B cell (primary cell): ENCODE measurements around the gene ADGRD2. TPM values are rescaled to one million over a fixed set of nuclear protein-coding genes. Genes with fewer than 3 reads are reported as not detected.

ENCODE experiments used
- ATAC-seq: fragments of 200-7000 bp; cut with Tn5 transposase; one replicate; pipeline ENCODE4 v1.10.0; 2021; ENCODE audit warnings: low read depth, mild to moderate bottlenecking, moderate number of reproducible peaks, moderate library complexity
- CTCF ChIA-PET: fragments of 350-600 bp; sonication (Branson Sonifier 250); formaldehyde crosslinking; loops from one replicate; lab custom pipeline; 2021; ENCODE audit warnings: antibody characterized with exemption, inconsistent platforms; lab: Charles Lee
- POLR2A ChIA-PET: fragments of 350-600 bp; sonication (Branson Sonifier 250); formaldehyde crosslinking; loops from one replicate; lab custom pipeline; 2021; ENCODE audit warnings: antibody characterized with exemption; lab: Charles Lee
- DNase-seq: peaks from one replicate; pipeline ENCODE4 v3.0.0; 2013
- H2AFZ ChIP-seq: 2 replicates; pipeline ENCODE4 v1.6.1; 2012; ENCODE audit warnings: mild to moderate bottlenecking, low read depth, low read length; ENCODE audit not compliant: insufficient read depth, poor library complexity, severe bottlenecking
- H3K27ac ChIP-seq, 2 donors: 1 replicate in 1 of 2; 2 replicates in 1 of 2; pipeline ENCODE4 v1.5.1; 2012 to 2013; ENCODE audit warnings: low read length in 2 of 2, mild to moderate bottlenecking in 2 of 2, moderate library complexity in 1 of 2
- H3K27me3 ChIP-seq, 4 experiments: fragments of 200-600 bp in 1 of 4; sonication (generic) in 1 of 4; replicated peaks in 1 of 4; 1 replicate in 2 of 4; 2 replicates in 2 of 4; pipeline versions ENCODE4 v1.6.1 to v1.7.0; 2013 to 2016; ENCODE audit warnings: low read length in 3 of 4, mild to moderate bottlenecking in 2 of 4, mixed read lengths in 1 of 4, moderate library complexity in 1 of 4; ENCODE audit not compliant: insufficient read depth in 4 of 4, control insufficient read depth in 3 of 4; ENCODE audit errors: control extremely low read depth in 1 of 4
- H3K36me3 ChIP-seq, 2 experiments: replicated peaks in 1 of 2; 1 replicate in 1 of 2; 2 replicates in 1 of 2; pipeline versions ENCODE4 v1.6.1 to v1.7.1; 2013; ENCODE audit warnings: low read length in 1 of 2; ENCODE audit not compliant: insufficient read depth in 2 of 2, control insufficient read depth in 1 of 2; ENCODE audit errors: control extremely low read depth in 1 of 2, extremely low read depth in 1 of 2
- H3K4me1 ChIP-seq, 2 donors: fragments of 200-600 bp in 1 of 2; sonication (generic) in 1 of 2; 1 replicate in 1 of 2; 2 replicates in 1 of 2; pipeline versions ENCODE4 v1.5.1 to v1.6.1; 2013 to 2017; ENCODE audit warnings: low read length in 2 of 2; ENCODE audit not compliant: control insufficient read depth in 2 of 2, insufficient read depth in 2 of 2
- H3K4me2 ChIP-seq: replicated peaks from 2 replicates; pipeline ENCODE3; 2012; ENCODE audit warnings: mild to moderate bottlenecking, low read depth, low read length; ENCODE audit not compliant: poor library complexity, severe bottlenecking
- H3K4me3 ChIP-seq, 5 experiments: fragments of 200-600 bp in 1 of 5; sonication (generic) in 1 of 5; 1 replicate in 3 of 5; 2 replicates in 2 of 5; pipeline versions ENCODE4 v1.5.1 to v1.7.0; 2011 to 2016; ENCODE audit warnings: low read length in 4 of 5, mild to moderate bottlenecking in 4 of 5, low read depth in 2 of 5, control low read depth in 1 of 5, moderate library complexity in 1 of 5; ENCODE audit not compliant: insufficient read depth in 1 of 5; ENCODE audit errors: control extremely low read depth in 1 of 5, extremely low read depth in 1 of 5
- H3K79me2 ChIP-seq: fragments of 200-600 bp; sonication (generic); one replicate; pipeline ENCODE4 v1.6.0; 2016; ENCODE audit warnings: low read length; ENCODE audit not compliant: control insufficient read depth, insufficient read depth
- H3K9ac ChIP-seq: fragments of 200-600 bp; sonication (generic); 2 replicates; pipeline ENCODE4 v1.6.1; 2017; ENCODE audit warnings: mild to moderate bottlenecking, low read length, moderate library complexity
- H3K9me3 ChIP-seq, 3 donors: one replicate each; pipeline versions ENCODE4 v1.6.1 to v1.7.1; 2013; ENCODE audit warnings: low read length in 2 of 3; ENCODE audit not compliant: control insufficient read depth in 2 of 3, insufficient read depth in 1 of 3; ENCODE audit errors: control extremely low read depth in 1 of 3
- H4K20me1 ChIP-seq: 2 replicates; pipeline ENCODE4 v1.6.0; 2012; ENCODE audit warnings: mild to moderate bottlenecking, low read length; ENCODE audit not compliant: insufficient read depth, control insufficient read depth, poor library complexity, severe bottlenecking
- H3K27ac Mint-ChIP-seq: one replicate; pipeline ENCODE4 v1.8.0; 2021; ENCODE audit warnings: mixed read lengths
- H3K27me3 Mint-ChIP-seq: one replicate; pipeline ENCODE4 v1.8.0; 2021; ENCODE audit warnings: mixed read lengths
- H3K4me1 Mint-ChIP-seq: one replicate; pipeline ENCODE4 v1.8.0; 2021; ENCODE audit warnings: mixed read lengths
- H3K4me3 Mint-ChIP-seq: one replicate; pipeline ENCODE4 v1.8.0; 2021; ENCODE audit warnings: mixed read lengths
- H3K9me3 Mint-ChIP-seq: one replicate; pipeline ENCODE4 v1.8.0; 2022; ENCODE audit warnings: mixed read lengths; ENCODE audit not compliant: insufficient read depth
- CTCF ChIP-seq: fragments of 200-600 bp; IDR thresholded peaks from one replicate; pipeline ENCODE4 v1.8.0; 2022; ENCODE audit warnings: antibody characterized with exemption, mild to moderate bottlenecking
- EZH2 ChIP-seq: IDR thresholded peaks from 2 replicates; pipeline ENCODE4 v1.6.1; 2012; ENCODE audit warnings: borderline replicate concordance, low read depth, mild to moderate bottlenecking, moderate library complexity, low read length; ENCODE audit not compliant: insufficient read depth, poor library complexity, severe bottlenecking
- WGBS: methylation state at CpG from one replicate; pipeline ENCODE4 v1.1.5; 2013; ENCODE audit warnings: missing lambda C conversion rate; ENCODE audit not compliant: insufficient coverage; 5-methylcytosine and 5-hydroxymethylcytosine counted together
- intact Hi-C: fragments of 100-400 bp; cut with micrococcal nuclease; formaldehyde crosslinking; loops from one replicate; pipeline ENCODE4 v1.10.0; 2022
- polyA plus RNA-seq: library from polyadenylated mRNA; depleted of rRNA; stranded (reverse); fragments of >200 nt; gene quantifications from 2 replicates; pipeline ENCODE4 v1.2.3, GENCODE V29; 2012
- total RNA-seq, 2 donors: library from RNA; stranded (reverse); fragments of 120-200 nt in 1 of 2; gene quantifications; 1 replicate in 1 of 2; 2 replicates in 1 of 2; pipeline versions ENCODE4 v1.2.3 to v1.2.4, GENCODE V29; 2013 to 2022

Gene ADGRD2
- total and polyA plus RNA-seq, 2 donors (not counting 1 experiment from before 2014, with no cell fraction given): not detected

- Mint-ChIP-seq H3K27ac (no peak overlapping the region), H3K27me3 (peaks cover 31% of the 10 kb centered on the region), H3K4me3 (no peak overlapping the region), H3K4me1 (peaks cover 2% of the 10 kb centered on the region), H3K9me3 (no peaks in the 10 kb centered on the region)
- WGBS: 49% methylated on average over 85 of the region's 85 CpGs
- H2AFZ ChIP-seq: no peak overlapping the region
- H3K27ac ChIP-seq: no peak overlapping the region
- intact Hi-C loops: no loop called here
- peaks cover 0 to 4% (median 0%) of the 10 kb centered on the region in 3 donors for H3K9me3 ChIP-seq
- no peak for DNase-seq
- H3K4me1 ChIP-seq: peaks cover 7 to 9% of the 10 kb centered on the region in 2 donors
- peak overlapping the region; percentile 28 for H3K4me2 ChIP-seq
- ATAC-seq: no peak
- H3K4me3 ChIP-seq: no peak overlapping the region
- TF ChIP-seq CTCF: no peak
- no peak for TF ChIP-seq EZH2
- H4K20me1 ChIP-seq: no peaks in the 10 kb centered on the region
- no peak overlapping the region for H3K9ac ChIP-seq
- peaks cover 0 to 45% (median 16%) of the 10 kb centered on the region in 4 experiments for H3K27me3 ChIP-seq
- H3K36me3 ChIP-seq: no peaks in the 10 kb centered on the region
- H3K79me2 ChIP-seq: no peaks in the 10 kb centered on the region
- POLR2A ChIA-PET: no interaction called here
- CTCF ChIA-PET: no interaction called here
These were observed 2.8 kb downstream of the ADGRD2 start for GRCh38 chr9:124452841-124453585.

GRCh38 chr9:124453586-124454191 is 3.4 kb downstream of the ADGRD2 start:
- no peaks in the 10 kb centered on the region for H3K79me2 ChIP-seq
- H3K4me1 Mint-ChIP-seq: peaks cover 2% of the 10 kb centered on the region
- intact Hi-C loops: no loop called here
- no peak for TF ChIP-seq EZH2
- no peak for TF ChIP-seq CTCF
- no peak overlapping the region for H2AFZ ChIP-seq
- H3K4me1 ChIP-seq: peaks cover 7 to 9% of the 10 kb centered on the region in 2 donors
- no peak overlapping the region for H3K4me3 ChIP-seq
- H4K20me1 ChIP-seq: no peaks in the 10 kb centered on the region
- peaks cover 25% of the 10 kb centered on the region for H3K27me3 Mint-ChIP-seq
- DNase-seq (no peak), ATAC-seq (no peak)
- H3K4me3 Mint-ChIP-seq: no peak overlapping the region
- H3K36me3 ChIP-seq: no peaks in the 10 kb centered on the region
- CTCF ChIA-PET: interaction anchor here (1.0 kb wide), 1 partner anchor 8 kb away, joined by 3 read pairs; no protein-coding TSS in a partner anchor
- no peak overlapping the region for H3K27ac Mint-ChIP-seq
- no peak overlapping the region for H3K9ac ChIP-seq
- H3K4me2 ChIP-seq: peak overlapping the region; percentile 28
- no peak overlapping the region for H3K27ac ChIP-seq
- WGBS: 47% methylated on average over 26 of the region's 35 CpGs
- peaks cover 0 to 4% (median 0%) of the 10 kb centered on the region in 3 donors for H3K9me3 ChIP-seq
- POLR2A ChIA-PET: no interaction called here
- H3K27me3 ChIP-seq: peaks cover 0 to 41% (median 16%) of the 10 kb centered on the region in 4 experiments
- H3K9me3 Mint-ChIP-seq: no peaks in the 10 kb centered on the region
